ENCODE results near the gene FSIP1.

Gene FSIP1

DNA sequence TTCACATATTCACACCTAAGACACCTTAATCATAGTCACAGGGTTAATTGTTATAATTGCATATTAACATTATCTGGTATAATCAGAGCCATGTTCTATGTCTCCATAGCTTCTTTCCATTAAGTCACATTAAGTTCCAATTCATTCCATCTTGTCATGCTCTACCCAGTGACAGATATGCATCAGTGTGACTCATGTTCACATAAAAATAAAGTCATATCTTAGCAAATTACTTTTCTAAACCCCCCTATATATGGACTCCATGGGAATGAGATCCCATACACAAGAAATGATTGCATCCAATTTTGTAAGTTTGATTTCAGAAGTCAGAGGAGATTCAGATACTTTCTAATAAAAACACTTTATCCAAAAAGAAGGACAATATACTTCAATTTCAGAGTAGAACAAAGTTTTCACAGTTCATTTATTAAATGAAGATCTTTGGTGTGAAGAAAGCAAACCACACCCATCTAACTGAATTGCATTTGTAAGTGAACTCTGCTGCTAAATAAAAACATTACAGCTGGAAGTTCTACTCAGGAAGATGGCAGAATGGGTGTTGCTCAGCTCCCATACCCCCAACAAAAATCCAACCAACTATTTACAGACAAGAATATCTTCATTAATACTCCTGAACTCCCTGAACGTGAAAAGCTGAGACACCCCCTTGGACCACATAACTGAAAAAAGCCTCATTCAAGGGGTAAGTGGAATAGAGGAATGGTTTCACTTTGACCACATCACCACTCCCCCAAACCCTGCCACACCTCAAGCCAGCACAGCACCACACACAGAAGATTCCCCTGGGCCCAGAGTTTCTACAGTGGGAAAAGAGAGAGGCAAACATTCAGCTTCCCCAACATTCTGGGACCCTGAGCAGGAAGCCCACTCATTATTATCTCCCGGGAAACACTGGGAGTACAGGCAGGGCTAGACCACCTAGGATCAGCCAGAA, 174.2 kb downstream of the FSIP1 start:
- H3K36me3 ChIP-seq (ENCODE audit: insufficient read depth, low read depth, low read length) = no peaks in the 10 kb centered on the region
- peaks cover 7% of the 10 kb centered on the region; the same call in 1 of the 2 replicates for H3K9me3 ChIP-seq (ENCODE audit: insufficient read depth, low read depth, low read length)
- no peak overlapping the region for H3K27ac ChIP-seq (ENCODE audit: low read length)
- H3K9ac ChIP-seq (ENCODE audit: low read depth, low read length) = no peak overlapping the region
- H3K27me3 ChIP-seq (ENCODE audit: insufficient read depth, low read length) = no peaks in the 10 kb centered on the region
- no peak overlapping the region for H3K4me3 ChIP-seq (ENCODE audit: low read length)
- no peaks in the 10 kb centered on the region for H3K4me1 ChIP-seq (ENCODE audit: insufficient read depth, low read length)

GRCh38 chr15:39605146-39605545, 177.5 kb downstream of the FSIP1 start:
- no peak overlapping the region for H3K4me3 ChIP-seq (ENCODE audit: low read length)
- H3K27ac ChIP-seq (ENCODE audit: low read length) = no peak overlapping the region
- no peaks in the 10 kb centered on the region for H3K4me1 ChIP-seq (ENCODE audit: insufficient read depth, low read length)
- H3K36me3 ChIP-seq (ENCODE audit: insufficient read depth, low read depth, low read length) = no peaks in the 10 kb centered on the region
- H3K9me3 ChIP-seq (ENCODE audit: insufficient read depth, low read depth, low read length) = no peaks in the 10 kb centered on the region; the same call in 1 of the 2 replicates
- H3K27me3 ChIP-seq (ENCODE audit: insufficient read depth, low read length) = no peaks in the 10 kb centered on the region
- H3K9ac ChIP-seq (ENCODE audit: low read depth, low read length) = no peak overlapping the region

GRCh38 chr15:39602143-39602542, 180.5 kb downstream of the FSIP1 start:
- Histone ChIP-seq H3K27ac (ENCODE audit: low read length) (no peak overlapping the region), H3K27me3 (ENCODE audit: insufficient read depth, low read length) (no peaks in the 10 kb centered on the region), H3K9me3 (ENCODE audit: insufficient read depth, low read depth, low read length) (no peaks in the 10 kb centered on the region), H3K4me1 (ENCODE audit: insufficient read depth, low read length) (no peaks in the 10 kb centered on the region), H3K9ac (ENCODE audit: low read depth, low read length) (no peak overlapping the region), H3K36me3 (ENCODE audit: insufficient read depth, low read depth, low read length) (peaks cover 7% of the 10 kb centered on the region; the same call in 1 of the 2 replicates), H3K4me3 (ENCODE audit: low read length) (no peak overlapping the region)

DNA sequence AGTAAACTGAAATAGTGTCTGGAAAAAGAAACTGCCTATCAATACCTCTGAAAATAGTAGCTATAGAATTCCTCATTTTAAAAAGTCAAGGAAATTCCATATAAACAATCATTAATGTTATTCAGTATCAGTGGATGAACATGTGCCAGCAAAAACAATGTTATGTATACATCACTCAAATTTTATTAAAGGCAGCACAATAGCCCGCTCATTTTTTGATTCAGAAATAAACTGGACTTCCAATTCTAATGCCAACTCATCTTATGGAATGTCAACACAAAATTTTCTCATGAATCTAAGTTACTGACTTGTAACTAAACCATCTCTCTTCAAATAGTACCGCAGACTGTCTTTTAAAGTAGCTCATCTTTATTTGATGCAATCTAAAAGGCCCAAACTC, 182.8 kb downstream of the FSIP1 start:
- no peaks in the 10 kb centered on the region for H3K27me3 ChIP-seq (ENCODE audit: insufficient read depth, low read length)

DNA sequence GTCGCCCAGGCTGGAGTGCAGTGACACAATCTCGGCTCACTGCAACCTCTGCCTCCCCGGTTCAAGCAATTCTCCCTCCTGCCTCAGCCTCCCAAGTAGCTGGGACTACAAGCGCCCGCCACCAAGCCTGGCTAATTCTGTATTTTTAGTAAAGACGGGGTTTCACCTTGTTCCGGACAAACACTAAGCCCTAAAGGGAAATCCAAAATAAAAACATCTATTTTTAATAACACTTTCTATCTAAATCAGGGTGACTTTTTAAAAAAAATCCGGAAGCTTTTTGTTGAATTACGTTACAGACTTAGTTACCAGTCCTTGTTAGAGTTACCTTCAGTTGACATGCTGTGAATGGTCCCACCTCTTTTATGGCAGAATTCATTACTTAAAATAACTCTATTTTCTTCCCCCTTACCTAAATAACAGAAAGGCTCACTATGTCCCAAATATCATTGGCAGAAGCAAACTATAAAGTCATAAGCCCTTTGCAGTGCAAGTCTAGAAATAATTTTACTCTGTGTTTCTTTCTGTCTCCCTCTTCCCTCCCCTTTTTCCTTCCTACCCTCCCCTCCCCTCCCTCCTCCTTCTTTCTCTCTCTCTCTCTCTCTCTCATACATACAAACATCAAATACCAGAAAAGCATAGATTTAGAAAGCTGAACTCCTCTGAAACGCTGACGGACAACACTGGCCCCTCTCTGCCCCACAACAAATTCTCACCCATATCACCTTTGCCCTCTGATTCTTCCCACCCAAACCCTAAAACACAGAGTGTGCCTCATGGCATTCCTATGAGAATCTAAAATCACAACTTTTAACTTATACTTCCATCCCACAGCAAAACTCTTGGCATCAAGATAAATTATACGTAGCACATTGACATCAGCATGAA, 183.4 kb downstream of the FSIP1 start:
- H3K9me3 ChIP-seq (ENCODE audit: insufficient read depth, low read depth, low read length) = no peaks in the 10 kb centered on the region
- no peak overlapping the region for H3K9ac ChIP-seq (ENCODE audit: low read depth, low read length)
- no peak overlapping the region for H3K27ac ChIP-seq (ENCODE audit: low read length)
- H3K4me3 ChIP-seq (ENCODE audit: low read length) = no peak overlapping the region
- H3K4me1 ChIP-seq (ENCODE audit: insufficient read depth, low read length) = no peaks in the 10 kb centered on the region
- H3K36me3 ChIP-seq (ENCODE audit: insufficient read depth, low read depth, low read length) = peaks cover 37% of the 10 kb centered on the region
- H3K27me3 ChIP-seq (ENCODE audit: insufficient read depth, low read length) = no peaks in the 10 kb centered on the region

More for the DNA sequence above, 182.8 kb downstream of the FSIP1 start:
- Histone ChIP-seq H3K36me3 (ENCODE audit: insufficient read depth, low read depth, low read length) (peaks cover 30% of the 10 kb centered on the region), H3K4me1 (ENCODE audit: insufficient read depth, low read length) (no peaks in the 10 kb centered on the region), H3K4me3 (ENCODE audit: low read length) (no peak overlapping the region), H3K9me3 (ENCODE audit: insufficient read depth, low read depth, low read length) (no peaks in the 10 kb centered on the region), H3K27ac (ENCODE audit: low read length) (no peak overlapping the region), H3K9ac (ENCODE audit: low read depth, low read length) (no peak overlapping the region)

GRCh38 chr15:39598186-39598850, 184.3 kb downstream of the FSIP1 start:
- H3K36me3 ChIP-seq (ENCODE audit: insufficient read depth, low read depth, low read length) = peaks cover 45% of the 10 kb centered on the region
- no peak overlapping the region for H3K27ac ChIP-seq (ENCODE audit: low read length)
- no peaks in the 10 kb centered on the region for H3K27me3 ChIP-seq (ENCODE audit: insufficient read depth, low read length)

DNA sequence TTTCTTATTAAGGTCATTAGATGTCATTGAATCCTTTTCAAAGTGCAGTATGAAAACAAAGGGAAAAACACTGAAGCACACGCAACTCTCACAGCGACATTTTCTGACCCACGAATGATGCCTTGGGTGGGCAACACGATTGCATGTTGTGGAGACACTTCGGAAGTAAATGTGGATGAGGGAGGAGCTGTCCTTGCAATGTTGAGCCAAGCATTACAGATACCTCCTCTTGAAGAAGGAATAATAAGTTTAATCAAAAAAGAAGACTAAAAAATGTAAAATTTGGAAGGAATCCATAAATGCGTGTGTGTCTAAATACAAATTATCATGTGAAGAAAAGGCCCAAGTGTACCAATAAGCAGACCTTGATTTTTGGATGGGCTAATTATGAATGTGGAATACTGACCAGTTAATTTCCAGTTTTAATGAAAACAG, 184.9 kb downstream of the FSIP1 start:
- Histone ChIP-seq H3K27me3 (ENCODE audit: insufficient read depth, low read length) (no peaks in the 10 kb centered on the region), H3K9me3 (ENCODE audit: insufficient read depth, low read depth, low read length) (no peaks in the 10 kb centered on the region), H3K4me1 (ENCODE audit: insufficient read depth, low read length) (no peaks in the 10 kb centered on the region), H3K36me3 (ENCODE audit: insufficient read depth, low read depth, low read length) (peaks cover 51% of the 10 kb centered on the region), H3K9ac (ENCODE audit: low read depth, low read length) (no peak overlapping the region), H3K27ac (ENCODE audit: low read length) (no peak overlapping the region), H3K4me3 (ENCODE audit: low read length) (no peak overlapping the region)

More at GRCh38 chr15:39598186-39598850, 184.3 kb downstream of the FSIP1 start:
- Histone ChIP-seq H3K9ac (ENCODE audit: low read depth, low read length) (no peak overlapping the region), H3K4me3 (ENCODE audit: low read length) (no peak overlapping the region), H3K4me1 (ENCODE audit: insufficient read depth, low read length) (no peaks in the 10 kb centered on the region), H3K9me3 (ENCODE audit: insufficient read depth, low read depth, low read length) (no peaks in the 10 kb centered on the region)

DNA sequence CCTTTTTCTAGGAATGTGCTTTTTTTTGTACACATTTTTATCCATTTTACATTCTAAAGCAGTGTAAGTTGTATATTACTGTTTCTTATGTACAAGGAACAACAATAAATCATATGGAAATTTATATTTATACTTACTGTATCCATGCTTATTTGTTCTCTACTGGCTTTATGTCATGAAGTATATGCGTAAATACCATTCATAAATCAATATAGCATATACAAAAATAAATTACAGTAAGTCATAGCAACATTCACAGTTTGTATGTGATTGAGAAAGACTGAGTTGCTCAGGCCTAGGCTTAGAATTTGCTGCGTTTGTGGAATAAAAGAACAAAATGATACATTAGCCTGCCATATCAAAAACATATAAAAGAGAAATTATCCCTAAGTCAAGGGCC, 185.3 kb downstream of the FSIP1 start:
- no peak overlapping the region for H3K9ac ChIP-seq (ENCODE audit: low read depth, low read length)
- no peaks in the 10 kb centered on the region for H3K4me1 ChIP-seq (ENCODE audit: insufficient read depth, low read length)
- no peak overlapping the region for H3K27ac ChIP-seq (ENCODE audit: low read length)
- peaks cover 55% of the 10 kb centered on the region for H3K36me3 ChIP-seq (ENCODE audit: insufficient read depth, low read depth, low read length)
- no peak overlapping the region for H3K4me3 ChIP-seq (ENCODE audit: low read length)
- no peaks in the 10 kb centered on the region for H3K27me3 ChIP-seq (ENCODE audit: insufficient read depth, low read length)
- no peaks in the 10 kb centered on the region for H3K9me3 ChIP-seq (ENCODE audit: insufficient read depth, low read depth, low read length)

DNA sequence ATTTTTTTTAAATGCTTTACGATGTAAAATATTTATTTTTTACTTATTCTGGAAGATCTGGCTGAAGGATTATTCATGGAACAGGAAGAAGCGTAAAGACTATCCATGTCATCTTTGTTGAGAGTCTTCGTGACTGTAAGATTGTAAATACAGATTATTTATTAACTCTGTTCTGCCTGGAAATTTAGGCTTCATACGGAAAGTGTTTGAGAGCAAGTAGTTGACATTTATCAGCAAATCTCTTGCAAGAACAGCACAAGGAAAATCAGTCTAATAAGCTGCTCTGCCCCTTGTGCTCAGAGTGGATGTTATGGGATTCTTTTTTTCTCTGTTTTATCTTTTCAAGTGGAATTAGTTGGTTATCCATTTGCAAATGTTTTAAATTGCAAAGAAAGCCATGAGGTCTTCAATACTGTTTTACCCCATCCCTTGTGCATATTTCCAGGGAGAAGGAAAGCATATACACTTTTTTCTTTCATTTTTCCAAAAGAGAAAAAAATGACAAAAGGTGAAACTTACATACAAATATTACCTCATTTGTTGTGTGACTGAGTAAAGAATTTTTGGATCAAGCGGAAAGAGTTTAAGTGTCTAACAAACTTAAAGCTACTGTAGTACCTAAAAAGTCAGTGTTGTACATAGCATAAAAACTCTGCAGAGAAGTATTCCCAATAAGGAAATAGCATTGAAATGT, 186.1 kb downstream of the FSIP1 start:
- H3K27ac ChIP-seq (ENCODE audit: low read length) = no peak overlapping the region

DNA sequence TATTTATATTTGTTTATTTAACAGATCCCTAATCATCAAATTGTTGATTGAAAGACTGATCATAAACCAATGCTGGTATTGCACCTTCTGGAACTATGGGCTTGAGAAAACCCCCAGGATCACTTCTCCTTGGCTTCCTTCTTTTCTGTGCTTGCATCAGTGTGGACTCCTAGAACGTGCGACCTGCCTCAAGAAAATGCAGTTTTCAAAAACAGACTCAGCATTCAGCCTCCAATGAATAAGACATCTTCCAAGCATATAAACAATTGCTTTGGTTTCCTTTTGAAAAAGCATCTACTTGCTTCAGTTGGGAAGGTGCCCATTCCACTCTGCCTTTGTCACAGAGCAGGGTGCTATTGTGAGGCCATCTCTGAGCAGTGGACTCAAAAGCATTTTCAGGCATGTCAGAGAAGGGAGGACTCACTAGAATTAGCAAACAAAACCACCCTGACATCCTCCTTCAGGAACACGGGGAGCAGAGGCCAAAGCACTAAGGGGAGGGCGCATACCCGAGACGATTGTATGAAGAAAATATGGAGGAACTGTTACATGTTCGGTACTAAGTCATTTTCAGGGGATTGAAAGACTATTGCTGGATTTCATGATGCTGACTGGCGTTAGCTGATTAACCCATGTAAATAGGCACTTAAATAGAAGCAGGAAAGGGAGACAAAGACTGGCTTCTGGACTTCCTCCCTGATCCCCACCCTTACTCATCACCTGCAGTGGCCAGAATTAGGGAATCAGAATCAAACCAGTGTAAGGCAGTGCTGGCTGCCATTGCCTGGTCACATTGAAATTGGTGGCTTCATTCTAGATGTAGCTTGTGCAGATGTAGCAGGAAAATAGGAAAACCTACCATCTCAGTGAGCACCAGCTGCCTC, 187.1 kb downstream of the FSIP1 start:
- no peaks in the 10 kb centered on the region for H3K4me1 ChIP-seq (ENCODE audit: insufficient read depth, low read length)
- H3K4me3 ChIP-seq (ENCODE audit: low read length) = no peak overlapping the region
- H3K36me3 ChIP-seq (ENCODE audit: insufficient read depth, low read depth, low read length) = peaks cover 73% of the 10 kb centered on the region
- no peak overlapping the region for H3K9ac ChIP-seq (ENCODE audit: low read depth, low read length)
- no peaks in the 10 kb centered on the region for H3K27me3 ChIP-seq (ENCODE audit: insufficient read depth, low read length)
- no peaks in the 10 kb centered on the region for H3K9me3 ChIP-seq (ENCODE audit: insufficient read depth, low read depth, low read length)
- no peak overlapping the region for H3K27ac ChIP-seq (ENCODE audit: low read length)

More for the DNA sequence above, 186.1 kb downstream of the FSIP1 start:
- no peaks in the 10 kb centered on the region for H3K4me1 ChIP-seq (ENCODE audit: insufficient read depth, low read length)
- peaks cover 64% of the 10 kb centered on the region for H3K36me3 ChIP-seq (ENCODE audit: insufficient read depth, low read depth, low read length)
- no peak overlapping the region for H3K9ac ChIP-seq (ENCODE audit: low read depth, low read length)
- H3K27me3 ChIP-seq (ENCODE audit: insufficient read depth, low read length) = no peaks in the 10 kb centered on the region
- no peak overlapping the region for H3K4me3 ChIP-seq (ENCODE audit: low read length)
- no peaks in the 10 kb centered on the region for H3K9me3 ChIP-seq (ENCODE audit: insufficient read depth, low read depth, low read length)
